Stomach (tissue), 4 donors: ENCODE data around the gene LNPEP.

Experiments used
- CTCF ChIP-seq, 7 experiments: fragments of 450-650 bp in 4 of 7; fragments of 200-600 bp in 3 of 7; sonication (generic) in 3 of 7; IDR thresholded peaks; one replicate each; pipeline ENCODE4 v1.5.1; 2016 to 2019; ENCODE audit warnings: antibody characterized with exemption in 7 of 7, control low read depth in 2 of 7, mild to moderate bottlenecking in 1 of 7
- EP300 ChIP-seq: sonication (generic); formaldehyde crosslinking; IDR thresholded peaks from one replicate; pipeline ENCODE4 v1.6.1; 2017; ENCODE audit warnings: antibody characterized with exemption
- POLR2A ChIP-seq, 4 donors: fragments of 450-650 bp; IDR thresholded peaks; one replicate each; pipeline ENCODE4 v1.6.1; 2016; ENCODE audit warnings: antibody characterized with exemption in 4 of 4, control low read depth in 2 of 4, mild to moderate bottlenecking in 1 of 4, moderate library complexity in 1 of 4

DNA sequence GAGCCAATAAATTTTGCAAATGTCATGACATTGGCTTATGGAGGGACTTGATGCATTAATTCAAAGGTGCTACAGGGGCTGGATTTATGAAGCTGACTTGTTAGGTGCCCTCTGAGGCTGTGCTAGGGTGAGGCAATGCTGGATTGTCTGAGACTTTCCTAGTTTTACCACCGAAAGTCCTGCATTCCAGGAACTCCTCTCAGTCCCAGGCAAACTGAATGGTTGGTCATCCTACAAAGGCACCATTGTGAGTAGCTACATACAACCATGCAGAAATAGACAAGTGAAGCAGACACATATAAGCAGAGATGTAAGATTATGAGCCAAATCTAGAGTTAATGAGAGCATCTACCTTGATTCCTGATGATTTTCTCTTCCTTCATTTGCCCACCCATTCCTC lies 111.2 kb downstream of the LNPEP start:
- TF ChIP-seq CTCF (IDR thresholded peaks at IDR 0.05) = no peak
- no peak for TF ChIP-seq POLR2A (IDR thresholded peaks at IDR 0.05)
- no peak for TF ChIP-seq EP300
